ENCODE results near the gene FAM193A.
"Not testable (repeated sequence)": the region's sequence is repeated elsewhere in the genome, so short reads cannot be mapped to it uniquely, and the experiment has no call there.

FAM193A gene

GRCh38 chr4:2536193-2537010 lies at the start of gene FAM193A:
FAM193A (plus strand) TSS chr4:2536647; CDS start chr4:2536916, 269 bp downstream.
- peak; percentile 75 to 100 (median 99) for DNase-seq

- DNase-seq = no peak
Observed at GRCh38 chr4:2486981-2487380, 49.5 kb upstream of the FAM193A start.

- DNase-seq = no peak
Observed at GRCh38 chr4:2487632-2488031, 48.8 kb upstream of the FAM193A start.

DNA sequence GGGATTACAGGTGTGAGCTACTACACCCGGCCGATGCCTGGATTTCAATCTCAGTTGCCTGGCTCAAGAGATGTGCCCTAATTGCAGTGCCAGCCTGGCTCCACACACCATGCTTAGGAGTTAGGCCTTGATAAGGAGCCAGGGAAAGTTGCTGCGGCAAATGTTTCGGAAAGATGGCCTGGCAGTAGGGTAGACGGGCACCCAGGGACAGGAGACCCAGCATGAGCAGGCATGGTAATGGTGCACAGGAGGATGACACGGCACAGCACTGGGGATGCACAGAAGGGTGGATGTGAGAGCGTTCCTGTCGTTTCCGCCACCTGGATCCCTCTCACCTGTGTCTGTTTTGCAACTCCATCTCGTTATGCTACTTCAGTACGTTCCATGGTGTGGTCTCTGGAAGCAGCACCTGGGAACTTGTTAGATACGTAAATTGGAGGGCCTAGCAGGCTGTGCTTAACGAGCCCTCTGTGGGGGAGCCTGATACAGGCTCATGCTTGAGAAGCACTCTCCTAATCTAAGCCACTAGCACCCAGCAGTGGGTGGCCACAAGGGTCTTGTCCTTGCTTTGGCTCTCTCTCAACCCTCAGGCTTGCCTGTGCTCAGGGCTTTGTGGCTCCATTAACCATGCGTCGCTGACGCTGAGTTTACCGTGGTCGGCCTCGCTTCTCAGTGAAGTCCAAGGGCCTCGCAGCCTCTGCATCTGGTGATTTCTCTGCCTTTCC lies 47.2 kb upstream of the FAM193A start:
- no peak for DNase-seq

GRCh38 chr4:2489841-2490552 lies 46.5 kb upstream of the FAM193A start:
- no peak for DNase-seq

GRCh38 chr4:2492970-2493369 lies 43.5 kb upstream of the FAM193A start:
- DNase-seq = no peak

DNA sequence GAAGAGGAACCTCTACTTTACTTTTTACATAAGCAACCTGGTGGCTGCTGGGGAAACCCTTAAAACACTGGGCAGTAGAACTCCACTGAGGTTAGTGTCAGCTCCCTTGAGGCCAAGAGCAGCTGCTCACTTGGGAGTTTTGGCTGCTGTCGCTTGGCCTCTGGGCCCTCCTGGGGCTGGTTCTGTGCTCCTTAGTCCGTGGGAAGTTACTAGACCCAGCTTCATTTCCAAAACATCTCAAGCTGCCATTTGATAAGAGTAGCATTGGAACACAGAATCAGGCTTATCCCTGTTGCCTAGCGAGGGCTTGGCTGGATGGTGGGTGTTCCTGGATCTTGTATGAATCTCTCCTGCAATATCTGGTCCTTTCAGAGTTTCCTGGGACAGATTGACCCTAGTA lies 41.5 kb upstream of the FAM193A start:
- no peak for DNase-seq

DNA sequence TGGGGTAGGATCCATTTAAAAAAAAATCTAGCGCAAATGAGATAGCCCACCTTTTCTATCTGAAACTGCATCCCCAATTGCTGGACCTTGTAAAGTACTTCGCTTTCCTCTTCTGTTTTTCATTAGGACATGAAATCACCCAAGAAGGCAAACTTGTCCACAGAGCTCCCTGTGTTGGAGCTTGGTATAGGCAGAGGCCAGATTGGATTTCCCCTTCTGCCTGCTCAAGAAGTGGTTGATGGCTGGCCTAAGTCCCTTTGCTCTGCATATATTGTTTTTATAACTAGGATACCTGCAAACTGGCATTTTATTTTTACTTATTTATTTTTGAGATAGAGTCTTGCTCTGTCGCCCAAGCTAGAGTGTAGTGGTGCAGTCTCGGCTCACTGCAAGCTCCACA lies 39.1 kb upstream of the FAM193A start:
- DNase-seq = no peak

DNA sequence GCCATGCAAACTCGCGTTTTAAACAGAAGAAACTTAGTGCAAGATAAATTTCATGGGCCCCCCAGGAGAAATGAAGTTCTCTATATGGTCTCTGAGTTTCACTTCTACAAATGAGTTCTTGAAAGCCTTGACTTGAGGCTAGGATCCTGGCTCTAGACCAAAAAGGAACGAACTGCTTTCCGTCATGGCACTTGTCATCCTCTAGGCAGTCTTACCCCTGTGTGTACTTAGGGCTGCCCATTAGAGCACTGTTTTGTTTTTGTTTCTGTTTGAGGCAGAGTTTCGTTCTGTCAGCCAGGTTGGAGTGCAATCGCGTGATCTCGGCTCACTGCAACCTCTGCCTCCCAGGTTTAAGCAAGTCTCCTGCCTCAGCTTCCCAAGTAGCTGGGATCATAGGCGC lies 38.5 kb upstream of the FAM193A start:
- DNase-seq = peak in 1 of 56 donors; percentile 2

DNA sequence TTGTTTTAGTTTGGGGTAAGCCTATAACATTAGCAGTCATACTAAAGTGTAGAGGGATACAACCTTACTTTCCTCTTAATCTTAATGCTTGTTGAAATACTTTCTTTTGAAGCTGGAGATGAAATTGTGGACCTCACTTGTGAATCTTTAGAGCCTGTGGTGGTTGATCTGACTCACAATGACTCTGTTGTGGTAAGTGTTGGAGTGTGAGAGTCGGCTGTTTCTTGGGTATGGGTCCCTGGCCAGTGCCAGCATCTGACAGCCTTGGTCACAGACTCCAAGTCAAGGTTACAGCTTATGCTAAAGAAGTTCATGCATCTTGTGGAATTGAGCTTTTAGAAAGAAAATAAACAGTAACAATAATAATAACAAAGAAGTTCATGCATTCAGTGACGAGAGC lies 35.9 kb upstream of the FAM193A start:
- DNase-seq = no peak

GRCh38 chr4:2501034-2501594 lies 35.3 kb upstream of the FAM193A start:
- no peak for DNase-seq

DNA sequence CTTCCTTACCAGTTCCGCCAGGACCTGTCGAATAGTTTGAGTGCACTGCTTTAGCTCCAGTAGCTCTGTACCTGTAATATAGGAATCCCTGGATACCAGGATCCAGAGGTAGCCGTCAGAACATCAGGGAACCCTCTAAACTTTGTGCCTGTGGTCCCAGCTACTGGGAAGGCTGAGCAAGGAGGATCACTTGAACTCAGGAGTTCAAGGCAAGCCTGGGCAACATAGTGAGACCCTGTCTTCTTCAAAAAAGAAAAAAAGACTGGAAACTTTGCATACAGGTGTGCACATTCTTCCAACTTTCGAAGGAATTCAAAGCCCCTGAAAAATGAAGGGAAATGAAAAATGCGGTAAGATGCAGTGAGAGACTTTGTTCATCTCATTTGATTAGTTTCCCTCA lies 32.6 kb upstream of the FAM193A start:
- no peak for DNase-seq

DNA sequence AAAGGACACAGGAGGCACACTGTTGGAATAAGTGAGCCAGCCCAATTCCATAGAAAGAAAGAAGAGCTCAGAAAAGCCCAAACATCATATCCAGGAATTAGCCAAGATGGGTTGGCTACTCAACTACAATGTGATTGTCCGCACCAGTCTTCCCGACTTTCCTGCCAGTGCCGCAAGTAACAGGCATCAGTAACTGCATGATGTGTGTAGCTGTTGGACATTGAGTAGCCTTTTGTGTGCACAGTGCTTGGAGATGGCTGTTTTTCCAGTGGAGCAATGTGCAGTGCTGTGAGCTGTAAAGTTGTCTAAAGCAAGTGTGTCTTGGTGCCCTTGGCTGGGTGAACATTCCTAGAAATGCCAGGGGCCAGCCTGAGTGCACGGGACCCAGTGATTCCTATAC lies 29.2 kb upstream of the FAM193A start:
- no peak for DNase-seq

GRCh38 chr4:2507855-2508254 lies 28.6 kb upstream of the FAM193A start:
- no peak for DNase-seq

DNA sequence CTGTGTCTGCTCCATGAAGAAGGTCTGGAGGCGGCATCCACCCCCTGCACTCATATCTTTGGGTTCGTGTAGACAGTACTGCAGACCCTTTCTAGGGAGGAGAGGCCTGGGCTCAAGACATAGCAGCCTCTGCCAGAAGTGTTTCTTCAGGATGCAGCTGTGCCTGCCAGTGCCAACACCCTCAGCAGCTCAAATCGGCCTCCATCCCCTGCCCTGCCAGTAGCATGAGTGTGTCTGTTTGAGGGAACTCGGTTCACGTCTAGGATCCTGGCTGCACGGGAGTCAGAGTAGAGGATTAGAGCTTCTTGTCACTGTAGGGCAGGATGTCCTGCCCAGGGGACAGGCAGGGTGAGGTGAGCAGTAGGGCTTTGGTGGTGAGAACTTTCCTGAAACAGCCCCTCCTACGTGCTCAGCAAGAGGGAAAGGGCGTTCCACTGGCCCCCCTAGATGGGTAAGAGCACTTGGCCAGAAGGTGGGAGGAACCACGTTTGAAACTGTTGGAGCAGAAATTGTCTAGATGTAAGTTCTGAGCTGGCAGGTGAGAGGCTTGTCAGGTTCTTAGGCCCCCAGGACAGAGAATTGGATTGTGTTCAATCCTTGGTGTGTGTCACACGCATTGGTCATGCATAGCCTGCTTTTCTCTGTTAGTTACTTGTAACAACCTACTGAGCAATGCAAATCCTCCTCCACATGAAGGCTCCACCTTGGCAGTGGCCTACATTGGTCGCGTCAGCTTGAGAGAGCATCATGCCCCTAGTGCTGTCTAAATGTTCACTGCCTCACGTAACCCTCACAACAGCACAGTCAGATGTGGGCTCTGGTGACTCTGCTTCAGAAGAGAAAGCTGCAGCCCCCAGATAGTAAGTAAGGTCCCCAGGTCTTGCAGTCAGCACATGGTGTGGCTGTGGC lies 25.8 kb upstream of the FAM193A start:
- peak in 5 of 56 donors; percentile 1 to 29 (median 20) for DNase-seq

GRCh38 chr4:2511645-2512131 lies 24.8 kb upstream of the FAM193A start:
- peak in 37 of 56 donors; percentile 6 to 83 (median 44) for DNase-seq

DNA sequence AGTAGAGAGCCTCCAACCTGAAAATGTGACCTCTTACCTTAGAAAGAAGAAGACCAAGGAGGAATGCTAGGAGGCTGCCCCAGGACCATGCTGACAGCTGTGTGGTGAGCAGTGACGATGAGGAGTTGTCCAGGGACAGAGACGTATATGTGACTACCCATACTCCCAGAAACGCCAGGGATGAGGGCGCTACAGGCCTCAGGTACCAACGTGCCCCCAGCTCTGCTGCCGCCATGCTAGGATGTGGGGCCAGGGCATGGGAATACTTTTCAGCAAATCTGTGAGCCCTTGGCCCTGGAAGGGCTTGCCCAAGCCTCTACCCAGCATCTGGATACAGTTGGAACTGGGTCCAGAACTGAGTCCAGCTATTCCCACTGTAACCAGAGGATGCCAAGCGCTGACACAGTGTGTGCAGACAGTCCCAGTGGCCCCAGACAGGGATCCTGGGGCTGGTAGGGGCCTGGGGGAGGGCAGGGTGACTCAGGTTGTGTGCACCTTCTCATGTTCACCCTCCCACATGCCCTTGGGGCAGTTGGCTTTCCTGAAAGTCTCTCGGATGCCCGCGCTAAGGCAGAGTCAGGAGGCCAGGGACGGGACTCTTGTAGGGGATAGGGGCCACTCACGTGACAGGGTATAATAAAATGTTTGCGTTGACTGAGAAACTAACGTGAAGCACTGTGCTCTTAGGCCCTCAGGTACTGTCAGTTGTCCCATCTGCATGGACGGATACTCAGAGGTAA lies 23.9 kb upstream of the FAM193A start:
- DNase-seq = no peak

DNA sequence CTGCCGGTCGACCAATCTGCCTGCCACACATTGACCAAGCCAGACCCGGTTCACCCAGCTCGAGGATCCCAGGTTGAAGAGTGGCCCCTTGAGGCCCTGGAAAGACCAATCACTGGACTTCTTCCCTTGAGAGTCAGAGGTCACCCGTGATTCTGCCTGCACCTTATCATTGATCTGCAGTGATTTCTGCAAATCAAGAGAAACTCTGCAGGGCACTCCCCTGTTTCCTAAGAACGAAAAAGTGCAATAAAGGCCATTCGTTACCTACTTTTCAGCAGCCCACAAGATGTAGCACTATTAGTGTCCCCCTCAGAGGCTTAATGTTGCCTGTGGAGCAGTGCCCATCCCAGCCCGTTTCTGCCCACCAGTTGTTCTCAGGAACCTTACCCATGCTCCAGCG lies 22.3 kb upstream of the FAM193A start:
- DNase-seq = not testable (repeated sequence)

GRCh38 chr4:2514944-2515343 lies 21.5 kb upstream of the FAM193A start:
- DNase-seq = not testable (repeated sequence)
